WTC11 (cell line): ENCODE results near the gene EEF2K. TPM values are rescaled to one million over a fixed set of nuclear protein-coding genes. Genes with fewer than 3 reads are reported as not detected.

Experiments used
- ATAC-seq: fragments of 200-7000 bp; cut with Tn5 transposase; 2 replicates; pipeline ENCODE4 v1.10.0; 2021; ENCODE audit warnings: mild to moderate bottlenecking, moderate library complexity
- CTCF ChIA-PET: fragments of 300-600 bp; sonication (Branson Sonifier 250); formaldehyde crosslinking; loops from one replicate; lab custom pipeline; 2021; ENCODE audit warnings: antibody characterized with exemption; lab: Charles Lee
- POLR2A ChIA-PET: fragments of 350-600 bp; sonication (Branson Sonifier 250); formaldehyde crosslinking; loops from one replicate; lab custom pipeline; 2021; ENCODE audit warnings: antibody characterized with exemption; lab: Charles Lee
- DNase-seq: peaks from one replicate; pipeline ENCODE4 v3.0.0; 2021; ENCODE audit warnings: low spot score
- H3K27ac Mint-ChIP-seq: 2 replicates; pipeline ENCODE4 v1.8.0; 2021; ENCODE audit warnings: mixed read lengths
- H3K27me3 Mint-ChIP-seq: 2 replicates; pipeline ENCODE4 v1.8.0; 2021; ENCODE audit warnings: low read depth, mild to moderate bottlenecking, moderate library complexity, mixed read lengths
- H3K36me3 Mint-ChIP-seq: 2 replicates; pipeline ENCODE4 v1.8.0; 2021; ENCODE audit warnings: mixed read lengths
- H3K4me1 Mint-ChIP-seq: 2 replicates; pipeline ENCODE4 v1.8.0; 2022; ENCODE audit warnings: mixed read lengths
- H3K4me3 Mint-ChIP-seq: 2 replicates; pipeline ENCODE4 v1.8.0; 2021; ENCODE audit warnings: mild to moderate bottlenecking, moderate library complexity, mixed read lengths
- H3K9me3 Mint-ChIP-seq: 2 replicates; pipeline ENCODE4 v1.8.0; 2021; ENCODE audit warnings: mixed read lengths
- ARID4B ChIP-seq: sonication (generic); formaldehyde crosslinking; IDR thresholded peaks from 2 replicates; pipeline ENCODE4 v1.8.0; 2023; ENCODE audit warnings: missing genetic modification reagents, mild to moderate bottlenecking, borderline replicate concordance
- CREB1 ChIP-seq: sonication (generic); formaldehyde crosslinking; IDR thresholded peaks from 2 replicates; pipeline ENCODE4 v1.8.0; 2023; ENCODE audit warnings: mild to moderate bottlenecking, missing genetic modification reagents
- GABPB1 ChIP-seq: sonication (generic); formaldehyde crosslinking; IDR thresholded peaks from 2 replicates; pipeline ENCODE4 v1.8.1; 2023; ENCODE audit warnings: mild to moderate bottlenecking, missing genetic modification reagents
- IRF2 ChIP-seq: sonication (generic); formaldehyde crosslinking; IDR thresholded peaks from 2 replicates; pipeline ENCODE4 v1.8.0; 2022; ENCODE audit warnings: low read depth, missing genetic modification reagents, borderline replicate concordance
- JAZF1 ChIP-seq: fragments of 250-450 bp; sonication (Bioruptor Pico); IDR thresholded peaks from 2 replicates; pipeline ENCODE4 v1.9.0; 2021; ENCODE audit warnings: moderate library complexity, mild to moderate bottlenecking, inconsistent platforms
- MYBL2 ChIP-seq: sonication (generic); formaldehyde crosslinking; IDR thresholded peaks from 2 replicates; pipeline ENCODE4 v1.8.1; 2023; ENCODE audit warnings: mild to moderate bottlenecking, moderate library complexity, missing genetic modification reagents
- NR1H2 ChIP-seq: sonication (generic); formaldehyde crosslinking; IDR thresholded peaks from 2 replicates; pipeline ENCODE4 v1.9.0; 2021; ENCODE audit warnings: mild to moderate bottlenecking, moderate library complexity, missing genetic modification reagents
- TEAD4 ChIP-seq: sonication (generic); formaldehyde crosslinking; IDR thresholded peaks from 2 replicates; pipeline ENCODE4 v1.8.0; 2022; ENCODE audit warnings: mild to moderate bottlenecking, missing genetic modification reagents
- TP53 ChIP-seq: sonication (generic); formaldehyde crosslinking; IDR thresholded peaks from 2 replicates; pipeline ENCODE4 v1.8.1; 2023; ENCODE audit warnings: mild to moderate bottlenecking, missing genetic modification reagents
- ZNF121 ChIP-seq: sonication (generic); formaldehyde crosslinking; IDR thresholded peaks from 2 replicates; pipeline ENCODE4 v1.8.0; 2023; ENCODE audit warnings: missing genetic modification reagents
- ZNF138 ChIP-seq: sonication (generic); formaldehyde crosslinking; conservative IDR thresholded peaks from 2 replicates; pipeline ENCODE4 v1.8.1; 2022; ENCODE audit warnings: mild to moderate bottlenecking, moderate library complexity, missing genetic modification reagents
- ZNF396 ChIP-seq: fragments of 250-450 bp; sonication (Bioruptor Pico); IDR thresholded peaks from 2 replicates; pipeline ENCODE4 v1.8.0; 2021; ENCODE audit warnings: mild to moderate bottlenecking, moderate library complexity, borderline replicate concordance
- total RNA-seq: library from RNA; stranded (reverse); gene quantifications from 3 replicates; pipeline ENCODE4 v1.2.3, GENCODE V29; 2021
- TF ChIP-seq, protein P1 (sequence below): sonication (generic); formaldehyde crosslinking; IDR thresholded peaks from 2 replicates; pipeline ENCODE4 v1.8.1; 2023; ENCODE audit warnings: mild to moderate bottlenecking, missing genetic modification reagents, moderate library complexity
- TF ChIP-seq, protein P2 (sequence below): sonication (generic); formaldehyde crosslinking; IDR thresholded peaks from 2 replicates; pipeline ENCODE4 v1.8.0; 2022; ENCODE audit warnings: missing genetic modification reagents
- TF ChIP-seq, protein P3 (sequence below): sonication (generic); formaldehyde crosslinking; IDR thresholded peaks from 2 replicates; pipeline ENCODE4 v1.8.1; 2023; ENCODE audit warnings: mild to moderate bottlenecking, missing genetic modification reagents, moderate library complexity
- TF ChIP-seq, protein P4 (sequence below): sonication (generic); formaldehyde crosslinking; IDR thresholded peaks from 2 replicates; pipeline ENCODE4 v1.8.1; 2023; ENCODE audit warnings: mild to moderate bottlenecking, moderate library complexity, missing genetic modification reagents

EEF2K gene
- total RNA-seq, 1 experiment from 2014 or later, result 26.7 TPM

DNA sequence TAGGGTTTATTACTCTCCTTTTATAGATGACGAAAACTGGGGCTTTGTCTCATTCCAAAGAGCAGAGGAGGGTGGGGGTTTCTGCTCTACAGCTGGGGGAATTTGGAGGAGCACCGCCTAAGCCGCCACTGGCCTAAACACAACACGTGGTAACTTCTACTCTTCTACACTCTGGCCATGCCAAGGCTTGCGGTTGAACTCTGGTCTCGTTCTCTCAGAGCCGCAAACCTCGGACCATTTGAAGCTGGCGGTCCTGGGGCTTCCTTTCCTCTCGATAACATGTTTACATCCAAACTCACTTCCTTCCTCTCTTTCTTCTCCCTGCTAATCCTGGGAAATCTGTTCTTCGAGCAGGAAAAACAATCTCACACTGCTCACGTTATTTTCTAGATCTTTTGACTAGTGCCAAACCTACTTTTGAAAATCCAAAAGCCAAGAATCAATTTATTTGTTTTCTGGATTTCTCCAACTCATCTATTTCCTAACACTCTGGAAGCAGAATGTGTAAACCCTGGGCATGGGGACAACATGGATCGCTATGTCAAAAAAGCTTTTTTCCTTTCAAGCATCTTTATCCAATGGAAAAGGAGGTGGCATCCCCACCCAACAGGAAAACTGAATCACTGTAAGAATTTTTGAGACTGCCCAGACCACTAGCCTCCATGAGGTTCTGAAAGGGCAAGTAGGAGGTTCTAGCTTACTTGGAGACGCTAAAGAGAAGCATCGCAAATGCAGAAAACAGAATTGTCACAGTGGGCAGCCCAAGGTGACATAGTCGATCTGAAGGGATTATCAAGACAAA is 13.6 kb upstream of the EEF2K start:
- H3K4me1 Mint-ChIP-seq, result peaks cover 38% of the 10 kb centered on the region
- peak overlapping the region; percentile 93 for H3K27ac Mint-ChIP-seq
- DNase-seq (no peak), ATAC-seq (no peak)
- POLR2A ChIA-PET, result interaction anchor here (2.2 kb wide), 1 partner anchor 14 kb away, joined by 6 read pairs; the partner anchor contains the start of gene EEF2K
- H3K9me3 Mint-ChIP-seq, result no peaks in the 10 kb centered on the region
- peaks cover 18% of the 10 kb centered on the region for H3K27me3 Mint-ChIP-seq
- CTCF ChIA-PET, result interaction anchor here (1.2 to 2.4 kb wide), 4 partner anchors 14 to 183 kb away, joined by 5 to 14 read pairs (median 8); partner anchors contain the start of gene EEF2K
- peak overlapping the region; percentile 88 for H3K4me3 Mint-ChIP-seq
- no peaks in the 10 kb centered on the region for H3K36me3 Mint-ChIP-seq
- TF ChIP-seq IRF2 (CRISPR knock-in tag) (no peak), GABPB1 (peak; percentile 74)
- TF ChIP-seq, protein P1, sequence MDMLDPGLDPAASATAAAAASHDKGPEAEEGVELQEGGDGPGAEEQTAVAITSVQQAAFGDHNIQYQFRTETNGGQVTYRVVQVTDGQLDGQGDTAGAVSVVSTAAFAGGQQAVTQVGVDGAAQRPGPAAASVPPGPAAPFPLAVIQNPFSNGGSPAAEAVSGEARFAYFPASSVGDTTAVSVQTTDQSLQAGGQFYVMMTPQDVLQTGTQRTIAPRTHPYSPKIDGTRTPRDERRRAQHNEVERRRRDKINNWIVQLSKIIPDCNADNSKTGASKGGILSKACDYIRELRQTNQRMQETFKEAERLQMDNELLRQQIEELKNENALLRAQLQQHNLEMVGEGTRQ (CRISPR knock-in tag), result peak; percentile 35; the same call in 1 of the 2 replicates
- TF ChIP-seq, protein P2, sequence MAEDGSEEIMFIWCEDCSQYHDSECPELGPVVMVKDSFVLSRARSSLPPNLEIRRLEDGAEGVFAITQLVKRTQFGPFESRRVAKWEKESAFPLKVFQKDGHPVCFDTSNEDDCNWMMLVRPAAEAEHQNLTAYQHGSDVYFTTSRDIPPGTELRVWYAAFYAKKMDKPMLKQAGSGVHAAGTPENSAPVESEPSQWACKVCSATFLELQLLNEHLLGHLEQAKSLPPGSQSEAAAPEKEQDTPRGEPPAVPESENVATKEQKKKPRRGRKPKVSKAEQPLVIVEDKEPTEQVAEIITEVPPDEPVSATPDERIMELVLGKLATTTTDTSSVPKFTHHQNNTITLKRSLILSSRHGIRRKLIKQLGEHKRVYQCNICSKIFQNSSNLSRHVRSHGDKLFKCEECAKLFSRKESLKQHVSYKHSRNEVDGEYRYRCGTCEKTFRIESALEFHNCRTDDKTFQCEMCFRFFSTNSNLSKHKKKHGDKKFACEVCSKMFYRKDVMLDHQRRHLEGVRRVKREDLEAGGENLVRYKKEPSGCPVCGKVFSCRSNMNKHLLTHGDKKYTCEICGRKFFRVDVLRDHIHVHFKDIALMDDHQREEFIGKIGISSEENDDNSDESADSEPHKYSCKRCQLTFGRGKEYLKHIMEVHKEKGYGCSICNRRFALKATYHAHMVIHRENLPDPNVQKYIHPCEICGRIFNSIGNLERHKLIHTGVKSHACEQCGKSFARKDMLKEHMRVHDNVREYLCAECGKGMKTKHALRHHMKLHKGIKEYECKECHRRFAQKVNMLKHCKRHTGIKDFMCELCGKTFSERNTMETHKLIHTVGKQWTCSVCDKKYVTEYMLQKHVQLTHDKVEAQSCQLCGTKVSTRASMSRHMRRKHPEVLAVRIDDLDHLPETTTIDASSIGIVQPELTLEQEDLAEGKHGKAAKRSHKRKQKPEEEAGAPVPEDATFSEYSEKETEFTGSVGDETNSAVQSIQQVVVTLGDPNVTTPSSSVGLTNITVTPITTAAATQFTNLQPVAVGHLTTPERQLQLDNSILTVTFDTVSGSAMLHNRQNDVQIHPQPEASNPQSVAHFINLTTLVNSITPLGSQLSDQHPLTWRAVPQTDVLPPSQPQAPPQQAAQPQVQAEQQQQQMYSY, result no peak

GRCh38 chr16:22193063-22193411 is 13.0 kb upstream of the EEF2K start:
- H3K27ac Mint-ChIP-seq, result no peak overlapping the region
- no peaks in the 10 kb centered on the region for H3K36me3 Mint-ChIP-seq
- TF ChIP-seq, protein P3, sequence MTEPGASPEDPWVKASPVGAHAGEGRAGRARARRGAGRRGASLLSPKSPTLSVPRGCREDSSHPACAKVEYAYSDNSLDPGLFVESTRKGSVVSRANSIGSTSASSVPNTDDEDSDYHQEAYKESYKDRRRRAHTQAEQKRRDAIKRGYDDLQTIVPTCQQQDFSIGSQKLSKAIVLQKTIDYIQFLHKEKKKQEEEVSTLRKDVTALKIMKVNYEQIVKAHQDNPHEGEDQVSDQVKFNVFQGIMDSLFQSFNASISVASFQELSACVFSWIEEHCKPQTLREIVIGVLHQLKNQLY (CRISPR knock-in tag), result no peak
- no peak for TF ChIP-seq ZNF121 (CRISPR knock-in tag)
- peaks cover 37% of the 10 kb centered on the region for H3K4me1 Mint-ChIP-seq
- no peaks in the 10 kb centered on the region for H3K9me3 Mint-ChIP-seq
- DNase-seq, result no peak
- peaks cover 18% of the 10 kb centered on the region for H3K27me3 Mint-ChIP-seq
- CTCF ChIA-PET, result interaction anchor here (1.2 kb wide), 1 partner anchor 13 kb away, joined by 7 read pairs; the partner anchor contains the start of gene EEF2K
- POLR2A ChIA-PET, result no interaction called here
- no peak overlapping the region for H3K4me3 Mint-ChIP-seq
- ATAC-seq, result no peak

GRCh38 chr16:22194707-22195444 is 11.2 kb upstream of the EEF2K start:
- no peak for DNase-seq
- POLR2A ChIA-PET, result no interaction called here
- CTCF ChIA-PET, result interaction anchor here (1.3 to 1.7 kb wide), 2 partner anchors 11 to 101 kb away, joined by 3 to 5 read pairs; partner anchors contain the start of gene EEF2K
- Mint-ChIP-seq H3K27me3 (peaks cover 5% of the 10 kb centered on the region), H3K9me3 (no peaks in the 10 kb centered on the region), H3K4me1 (peaks cover 21% of the 10 kb centered on the region), H3K27ac (no peak overlapping the region), H3K4me3 (peak overlapping the region; percentile 89), H3K36me3 (no peaks in the 10 kb centered on the region)
- ATAC-seq, result no peak
- TF ChIP-seq MYBL2 (CRISPR knock-in tag) (no peak), NR1H2 (CRISPR knock-in tag) (no peak), TEAD4 (no peak), ZNF396 (CRISPR knock-in tag) (no peak), ZNF138 (CRISPR knock-in tag) (no peak), CREB1 (no peak), JAZF1 (no peak), TP53 (CRISPR knock-in tag) (no peak), ARID4B (CRISPR knock-in tag) (no peak)
- TF ChIP-seq, protein P4, sequence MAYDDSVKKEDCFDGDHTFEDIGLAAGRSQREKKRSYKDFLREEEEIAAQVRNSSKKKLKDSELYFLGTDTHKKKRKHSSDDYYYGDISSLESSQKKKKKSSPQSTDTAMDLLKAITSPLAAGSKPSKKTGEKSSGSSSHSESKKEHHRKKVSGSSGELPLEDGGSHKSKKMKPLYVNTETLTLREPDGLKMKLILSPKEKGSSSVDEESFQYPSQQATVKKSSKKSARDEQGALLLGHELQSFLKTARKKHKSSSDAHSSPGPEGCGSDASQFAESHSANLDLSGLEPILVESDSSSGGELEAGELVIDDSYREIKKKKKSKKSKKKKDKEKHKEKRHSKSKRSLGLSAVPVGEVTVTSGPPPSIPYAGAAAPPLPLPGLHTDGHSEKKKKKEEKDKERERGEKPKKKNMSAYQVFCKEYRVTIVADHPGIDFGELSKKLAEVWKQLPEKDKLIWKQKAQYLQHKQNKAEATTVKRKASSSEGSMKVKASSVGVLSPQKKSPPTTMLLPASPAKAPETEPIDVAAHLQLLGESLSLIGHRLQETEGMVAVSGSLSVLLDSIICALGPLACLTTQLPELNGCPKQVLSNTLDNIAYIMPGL, result no peak
